ENCODE data around the gene HIGD1B. TPM values are rescaled to one million over a fixed set of nuclear protein-coding genes. Genes with fewer than 3 reads are reported as not detected.
"Not testable (repeated sequence)": the region's sequence is repeated elsewhere in the genome, so short reads cannot be mapped to it uniquely, and the experiment has no call there.

HIGD1B gene
- total and polyA plus RNA-seq, 2 donors (not counting 1 experiment from before 2014, with no cell fraction given), result not detected

- H3K79me2 ChIP-seq (ENCODE audit: control insufficient read depth, insufficient read depth, low read length), result no peaks in the 10 kb centered on the region
- Mint-ChIP-seq H3K27me3 (peaks cover 4% of the 10 kb centered on the region), H3K4me3 (no peak overlapping the region), H3K27ac (no peak overlapping the region), H3K4me1 (no peaks in the 10 kb centered on the region), H3K9me3 (ENCODE audit: insufficient read depth) (no peaks in the 10 kb centered on the region)
- ATAC-seq (ENCODE audit: low read depth) (no peak), DNase-seq (no peak)
- no peak overlapping the region for H3K4me3 ChIP-seq (ENCODE audit: control extremely low read depth in 1 of 5, extremely low read depth in 1 of 5, insufficient read depth in 1 of 5, low read depth in 2 of 5, low read length in 4 of 5)
- H3K9me3 ChIP-seq (ENCODE audit: control extremely low read depth in 1 of 3, control insufficient read depth in 2 of 3, insufficient read depth in 1 of 3, low read length in 2 of 3), result no peaks in the 10 kb centered on the region
- no peaks in the 10 kb centered on the region for H3K4me1 ChIP-seq (ENCODE audit: control insufficient read depth in 2 of 2, insufficient read depth in 2 of 2, low read length in 2 of 2)
- intact Hi-C loops (cut with micrococcal nuclease), result no loop called here
- H2AFZ ChIP-seq (ENCODE audit: insufficient read depth, low read depth, low read length, poor library complexity, severe bottlenecking), result no peak overlapping the region
- TF ChIP-seq CTCF (IDR thresholded peaks at IDR 0.05), result no peak
- TF ChIP-seq EZH2 (IDR thresholded peaks at IDR 0.05; ENCODE audit: borderline replicate concordance, insufficient read depth, low read depth, low read length, poor library complexity, severe bottlenecking), result no peak
- H3K27me3 ChIP-seq (replicated peaks in 1 of 4; ENCODE audit: control extremely low read depth in 1 of 4, control insufficient read depth in 3 of 4, insufficient read depth in 4 of 4, low read length in 3 of 4), result peaks cover 0 to 8% (median 0%) of the 10 kb centered on the region in 4 experiments
- 89% methylated on average over 3 of the region's 7 CpGs for WGBS (ENCODE audit: insufficient coverage)
- H3K9ac ChIP-seq (ENCODE audit: low read length), result no peak overlapping the region
- H4K20me1 ChIP-seq (ENCODE audit: control insufficient read depth, insufficient read depth, low read length, poor library complexity, severe bottlenecking), result no peaks in the 10 kb centered on the region
- H3K36me3 ChIP-seq (replicated peaks in 1 of 2; ENCODE audit: control extremely low read depth in 1 of 2, control insufficient read depth in 1 of 2, extremely low read depth in 1 of 2, insufficient read depth in 2 of 2, low read length in 1 of 2), result no peaks in the 10 kb centered on the region
- no peak overlapping the region for H3K4me2 ChIP-seq (replicated peaks; ENCODE audit: low read depth, low read length, poor library complexity, severe bottlenecking)
- no peak overlapping the region for H3K27ac ChIP-seq (ENCODE audit: low read length in 2 of 2)
- ChIA-PET POLR2A (no interaction called here), CTCF (no interaction called here)
Observed at GRCh38 chr17:44820631-44821212, 27.0 kb upstream of the HIGD1B start.

GRCh38 chr17:44825236-44825635 is 22.4 kb upstream of the HIGD1B start:
- H3K4me2 ChIP-seq (replicated peaks; ENCODE audit: low read depth, low read length, poor library complexity, severe bottlenecking); H3K79me2 ChIP-seq (ENCODE audit: control insufficient read depth, insufficient read depth, low read length); H3K27ac ChIP-seq (ENCODE audit: low read length in 2 of 2); H3K4me3 Mint-ChIP-seq; CTCF ChIA-PET; H3K9me3 ChIP-seq (ENCODE audit: control extremely low read depth in 1 of 3, control insufficient read depth in 2 of 3, insufficient read depth in 1 of 3, low read length in 2 of 3); H3K9me3 Mint-ChIP-seq (ENCODE audit: insufficient read depth); ATAC-seq (ENCODE audit: low read depth); H3K9ac ChIP-seq (ENCODE audit: low read length); H4K20me1 ChIP-seq (ENCODE audit: control insufficient read depth, insufficient read depth, low read length, poor library complexity, severe bottlenecking); DNase-seq; H2AFZ ChIP-seq (ENCODE audit: insufficient read depth, low read depth, low read length, poor library complexity, severe bottlenecking); H3K4me3 ChIP-seq (ENCODE audit: control extremely low read depth in 1 of 5, extremely low read depth in 1 of 5, insufficient read depth in 1 of 5, low read depth in 2 of 5, low read length in 4 of 5); intact Hi-C loops (cut with micrococcal nuclease); POLR2A ChIA-PET; H3K36me3 ChIP-seq (replicated peaks in 1 of 2; ENCODE audit: control extremely low read depth in 1 of 2, control insufficient read depth in 1 of 2, extremely low read depth in 1 of 2, insufficient read depth in 2 of 2, low read length in 1 of 2); H3K27ac Mint-ChIP-seq: not testable (repeated sequence)
- Mint-ChIP-seq H3K27me3 (peaks cover 26% of the 10 kb centered on the region), H3K4me1 (peaks cover 10% of the 10 kb centered on the region)
- WGBS (ENCODE audit: insufficient coverage), result 98% methylated on average over 9 of the region's 9 CpGs
- peaks cover 0 to 26% (median 15%) of the 10 kb centered on the region in 4 experiments for H3K27me3 ChIP-seq (replicated peaks in 1 of 4; ENCODE audit: control extremely low read depth in 1 of 4, control insufficient read depth in 3 of 4, insufficient read depth in 4 of 4, low read length in 3 of 4)
- H3K4me1 ChIP-seq (ENCODE audit: control insufficient read depth in 2 of 2, insufficient read depth in 2 of 2, low read length in 2 of 2), result peaks cover 6 to 12% of the 10 kb centered on the region in 2 donors

Data from B cell (primary cell).